NAMALWA (cell line): ENCODE measurements around the gene ALG1.
"Not testable (repeated sequence)": the region's sequence is repeated elsewhere in the genome, so short reads cannot be mapped to it uniquely, and the experiment has no call there.

ENCODE experiments used
- DNase-seq: peaks from one replicate; pipeline ENCODE4 v3.0.0-alpha.2; 2015; ENCODE audit warnings: low spot score

The ALG1 gene

GRCh38 chr16:5071681-5072333 is at the start of gene ALG1:
TSS of gene ALG1 (plus strand) at chr16:5071843. CDS start at chr16:5071850, 7 bp downstream.
- peak; percentile 91 for DNase-seq

DNA sequence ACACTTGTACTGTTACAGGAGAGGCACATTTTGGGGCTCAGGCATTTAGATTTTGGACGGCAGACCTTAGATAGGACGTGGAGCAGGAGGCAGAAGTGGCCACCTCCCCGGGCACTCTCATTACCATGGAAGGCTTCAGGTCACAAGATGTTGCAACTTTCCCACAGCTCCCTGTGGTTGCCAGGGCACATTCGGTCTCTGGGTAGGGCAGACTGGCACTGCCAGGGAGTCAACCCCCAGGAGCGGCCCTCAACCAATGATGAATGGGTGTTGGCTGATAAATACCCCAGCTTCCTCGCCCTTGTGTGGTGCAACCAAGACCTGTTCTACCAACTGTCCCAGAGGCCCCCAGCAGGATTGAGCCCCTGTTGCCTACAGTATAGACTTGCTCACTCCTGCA is 49.1 kb upstream of the ALG1 start:
- DNase-seq: no peak

DNA sequence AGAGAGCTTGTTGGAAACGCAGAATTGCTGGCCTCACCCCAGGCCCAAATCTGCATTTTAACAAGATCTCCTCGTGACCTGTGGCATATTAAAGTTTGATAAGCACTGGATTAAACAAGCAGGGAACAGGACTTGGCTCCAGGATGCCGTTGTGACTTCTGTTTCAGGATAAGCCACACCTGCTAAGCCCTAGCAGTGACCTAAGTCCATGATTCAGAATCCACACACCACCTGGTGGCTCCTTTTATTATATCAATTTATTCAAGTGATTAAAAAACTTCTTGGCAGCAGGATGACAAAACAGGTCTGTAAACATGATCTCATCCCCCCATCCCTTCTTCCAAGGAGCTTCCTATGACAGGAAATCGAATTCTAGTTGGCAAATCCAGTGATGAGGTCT is 47.0 kb upstream of the ALG1 start:
- peak; percentile 62 for DNase-seq

DNA sequence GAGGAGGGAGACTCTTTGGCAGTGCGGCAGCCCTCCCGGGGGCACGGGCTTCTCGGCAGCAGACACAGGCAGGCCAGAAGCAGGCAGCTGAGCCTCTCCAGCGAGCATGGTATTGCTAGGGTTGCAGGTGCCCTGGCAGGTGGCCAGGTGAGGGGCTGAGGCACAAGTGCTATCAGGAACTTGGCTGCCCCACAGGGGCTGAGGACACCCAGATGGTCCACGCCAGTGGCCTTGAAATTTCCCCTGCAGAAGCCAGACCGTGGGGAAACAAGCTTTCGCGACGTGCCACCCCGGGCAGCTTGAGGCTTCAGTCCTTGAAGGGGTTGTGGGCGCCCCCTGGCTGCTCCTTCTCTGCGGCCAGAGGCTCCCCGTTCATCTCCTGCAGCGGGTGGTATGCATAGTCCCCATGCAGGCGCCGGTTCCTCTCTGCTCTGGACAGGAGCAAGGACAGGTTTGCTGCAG is 46.4 kb upstream of the ALG1 start:
- peak; percentile 60 for DNase-seq

DNA sequence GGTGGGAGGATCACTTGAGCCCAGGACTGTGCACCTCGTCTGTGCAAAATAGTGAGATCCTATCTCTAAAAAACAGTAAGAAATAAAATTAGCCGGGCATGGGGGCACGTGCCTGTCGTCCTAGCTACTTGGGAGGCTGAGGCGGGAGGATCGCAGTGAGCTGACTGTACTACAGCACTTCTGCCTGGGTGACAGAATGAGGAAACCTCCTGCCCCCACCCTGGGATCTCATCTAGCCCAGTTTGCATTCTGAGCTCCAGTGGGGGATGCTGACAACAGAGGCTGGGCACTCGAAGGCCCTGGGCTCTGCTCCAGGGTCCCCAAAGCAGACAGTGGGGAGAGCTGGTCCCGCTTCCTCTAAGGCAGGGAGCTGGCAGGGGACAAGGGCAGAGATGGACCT is 45.0 kb upstream of the ALG1 start:
- DNase-seq: no peak

GRCh38 chr16:5027086-5027485 is 44.6 kb upstream of the ALG1 start:
- DNase-seq: no peak

DNA sequence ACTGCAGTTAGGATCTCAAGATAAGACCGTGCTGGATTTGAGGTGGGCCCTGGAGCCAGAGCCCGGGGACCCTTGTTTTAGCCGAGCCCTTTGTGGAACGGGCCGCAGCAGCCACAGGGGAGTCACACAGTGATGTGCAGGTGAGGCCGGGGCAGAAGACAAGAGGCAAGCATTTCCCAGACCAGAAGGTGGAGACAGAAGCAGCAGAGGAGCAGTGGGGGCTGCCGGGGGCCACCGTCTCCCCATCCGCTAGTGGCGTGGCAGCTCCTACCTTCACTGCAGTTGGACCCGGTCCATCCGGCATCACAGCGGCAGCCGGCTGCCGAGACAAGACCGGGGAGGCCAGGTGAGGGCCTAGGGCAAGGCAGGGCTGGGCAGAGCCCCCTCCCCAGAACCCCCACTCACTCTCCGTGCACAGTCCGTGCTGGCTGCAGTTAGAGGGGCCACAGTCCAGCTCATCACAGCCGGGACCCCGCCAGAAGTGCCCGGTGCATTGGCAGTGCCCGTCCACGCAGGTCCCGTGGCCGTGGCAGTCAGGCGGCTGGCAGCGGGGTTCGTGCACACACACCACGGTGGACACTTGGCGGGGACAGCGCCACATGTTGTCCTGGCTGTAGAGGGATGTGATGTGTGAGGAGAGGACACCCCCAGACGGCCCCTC is 43.9 kb upstream of the ALG1 start:
- DNase-seq: no peak

DNA sequence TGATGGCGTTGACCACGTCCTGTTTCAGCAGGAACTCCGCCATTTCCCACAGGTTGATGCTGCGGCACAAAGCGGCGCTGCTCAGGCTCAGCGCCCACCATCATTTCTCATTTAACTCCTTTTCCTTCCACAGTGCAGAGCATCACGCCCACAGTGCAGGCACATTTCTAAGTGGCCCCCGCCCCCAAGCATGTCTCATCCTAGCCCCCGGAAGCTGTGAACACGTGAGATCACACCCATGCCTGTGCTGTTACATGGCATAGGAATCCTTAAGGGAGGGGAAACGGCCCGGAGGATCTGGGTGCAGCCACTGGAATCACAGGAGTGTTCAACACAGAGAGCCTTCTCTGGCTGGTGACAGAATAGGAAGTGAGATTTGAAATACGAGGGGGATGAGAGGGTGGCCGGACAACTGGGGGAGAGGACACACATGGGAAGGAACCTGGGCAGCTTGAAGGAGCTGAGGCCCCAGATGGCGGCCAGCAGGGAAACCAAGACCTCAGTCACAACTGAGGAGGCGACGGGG is 42.6 kb upstream of the ALG1 start:
- DNase-seq: no peak

DNA sequence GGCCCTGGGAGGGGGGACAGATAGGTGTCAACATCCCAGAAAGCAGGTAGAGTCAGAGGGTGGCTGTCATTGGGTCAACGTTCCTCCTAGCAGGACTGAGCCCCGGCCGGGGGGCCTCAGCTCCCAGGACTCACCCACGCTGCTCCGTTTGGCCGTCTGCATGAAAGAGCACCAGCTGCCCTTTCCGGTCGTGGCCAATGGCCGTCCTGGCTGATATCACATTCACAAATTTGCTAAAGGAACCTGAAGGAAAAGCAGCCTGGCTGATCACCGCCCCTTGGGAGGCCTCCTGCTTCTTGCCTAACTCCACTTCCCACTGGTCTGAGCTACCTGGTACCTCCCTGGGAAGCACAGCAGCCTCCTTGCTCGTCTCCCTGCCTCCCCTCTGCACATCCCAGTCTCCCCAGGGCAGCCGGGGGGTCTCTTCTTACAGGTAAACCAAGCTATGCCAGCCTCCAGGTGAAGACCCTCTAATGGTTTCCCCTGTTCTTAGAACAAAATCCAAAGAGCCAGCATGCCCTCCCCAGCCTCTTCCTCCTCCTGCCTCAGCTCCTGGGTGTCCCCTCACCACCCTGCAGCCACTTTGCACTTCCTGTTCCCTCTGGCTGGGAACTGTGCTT is 41.3 kb upstream of the ALG1 start:
- no peak for DNase-seq

DNA sequence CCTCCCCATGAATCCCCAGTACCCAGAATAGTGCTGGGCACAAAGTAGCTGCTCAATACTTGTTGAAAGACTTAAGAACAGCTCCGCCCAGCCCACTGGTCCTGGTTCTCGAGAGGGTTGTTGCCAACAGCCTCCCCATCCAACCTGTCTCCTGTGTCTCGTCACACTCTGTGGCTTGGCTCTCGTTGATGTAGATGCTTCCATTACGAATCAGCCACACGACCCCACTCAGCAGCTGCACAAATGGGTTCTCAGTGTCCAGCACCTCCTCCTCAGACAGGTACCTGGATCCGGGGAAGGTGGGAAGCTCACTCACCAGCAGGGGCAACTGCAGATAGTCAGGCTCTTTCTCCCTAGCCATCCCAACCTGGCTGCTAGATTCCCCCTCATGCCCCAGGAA is 40.0 kb upstream of the ALG1 start:
- no peak for DNase-seq

- DNase-seq: no peak
Observed at GRCh38 chr16:5032748-5033167, 38.9 kb upstream of the ALG1 start.

GRCh38 chr16:5033256-5034166 is 38.1 kb upstream of the ALG1 start, which contains the start of gene NAGPA:
TSS of gene NAGPA (minus strand) at chr16:5033935. CDS start at chr16:5033914, 21 bp downstream.
- peak; percentile 85 for DNase-seq

- DNase-seq: no peak
Observed at GRCh38 chr16:5034167-5034523, 37.5 kb upstream of the ALG1 start.

DNA sequence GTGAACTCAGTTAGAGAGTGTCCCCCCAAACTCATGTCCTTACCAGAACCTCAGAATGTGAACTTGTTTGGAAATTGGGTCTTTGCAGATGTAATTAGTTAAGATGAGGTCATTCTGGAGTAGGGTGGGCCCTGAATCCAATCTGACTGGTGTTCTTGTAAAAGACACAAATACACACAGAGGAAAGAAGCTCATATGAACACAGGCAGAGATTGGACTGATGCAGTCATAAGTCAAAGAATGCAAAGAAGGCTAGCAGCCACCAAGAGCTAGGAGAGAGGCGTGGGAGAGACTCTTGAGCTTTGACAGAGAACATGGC is 35.8 kb upstream of the ALG1 start:
- no peak for DNase-seq

GRCh38 chr16:5036228-5037156 is 35.2 kb upstream of the ALG1 start:
- no peak for DNase-seq

DNA sequence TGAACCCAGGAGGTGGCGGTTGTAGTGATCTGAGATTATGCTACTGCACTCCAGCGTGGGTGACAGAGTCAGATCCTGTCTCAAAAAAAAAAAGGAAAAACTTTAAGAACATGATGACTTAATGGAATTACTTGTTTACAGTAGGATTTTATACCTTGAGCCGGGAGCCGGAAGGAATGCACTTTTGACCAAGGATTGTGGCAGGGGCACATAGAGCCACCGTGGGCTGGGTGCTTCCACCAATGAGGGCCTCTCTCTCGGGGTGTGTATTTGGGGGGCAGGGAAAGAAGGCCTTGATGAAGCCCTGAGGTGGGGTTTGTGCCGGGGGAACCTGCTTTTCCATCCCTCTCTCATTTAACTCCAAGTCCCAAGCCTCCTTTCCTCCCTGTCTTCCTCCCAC is 31.2 kb upstream of the ALG1 start:
- no peak for DNase-seq

GRCh38 chr16:5041600-5042133 is 30.0 kb upstream of the ALG1 start:
- no peak for DNase-seq

DNA sequence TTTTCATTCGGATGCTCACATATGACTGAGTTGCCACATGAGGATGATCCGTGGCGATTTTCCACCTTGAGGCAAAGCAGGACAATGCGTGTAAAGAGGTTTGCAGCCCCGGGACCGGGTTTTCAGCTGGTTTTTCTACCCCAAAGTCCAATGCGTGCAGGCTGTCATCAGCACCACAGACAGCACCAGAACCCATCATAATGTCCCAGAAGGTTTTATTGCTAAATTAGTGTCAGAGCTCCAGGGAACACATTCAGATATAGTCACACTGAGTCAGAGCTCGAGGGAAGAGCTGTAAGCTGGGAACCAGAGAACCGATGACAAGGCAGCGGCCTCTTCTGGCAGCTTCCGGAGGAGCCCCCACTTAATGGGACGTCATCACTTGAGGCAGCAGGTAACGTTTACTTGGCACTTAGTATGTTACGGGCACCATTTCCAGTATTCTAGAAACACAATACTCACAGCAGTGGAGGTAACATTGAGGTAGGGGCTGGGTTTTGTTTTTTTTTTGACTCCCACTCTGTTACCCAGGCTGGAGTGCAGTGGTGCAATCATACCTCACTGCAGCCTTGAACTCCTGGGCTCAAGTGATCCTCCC is 29.0 kb upstream of the ALG1 start:
- no peak for DNase-seq

GRCh38 chr16:5044011-5044540 is 27.6 kb upstream of the ALG1 start:
- no peak for DNase-seq

GRCh38 chr16:5044581-5044980 is 27.1 kb upstream of the ALG1 start:
- DNase-seq: not testable (repeated sequence)
